ENCODE data around the gene KRI1.

DNA sequence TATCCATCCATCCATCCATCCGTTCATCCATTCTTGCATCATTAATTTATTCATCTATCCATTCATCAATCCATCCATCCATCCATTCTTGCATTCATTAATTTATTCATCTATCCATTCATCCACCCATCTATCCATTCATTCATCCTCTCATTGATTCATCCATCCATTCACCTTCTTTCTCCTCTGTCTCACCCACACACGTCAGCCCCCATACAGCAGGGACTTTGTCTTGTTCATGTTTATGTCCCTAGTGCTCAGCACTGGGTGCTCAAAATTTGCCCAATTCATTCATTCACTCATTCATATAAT, 22.0 kb upstream of the KRI1 start:
- TF ChIP-seq, protein P1, sequence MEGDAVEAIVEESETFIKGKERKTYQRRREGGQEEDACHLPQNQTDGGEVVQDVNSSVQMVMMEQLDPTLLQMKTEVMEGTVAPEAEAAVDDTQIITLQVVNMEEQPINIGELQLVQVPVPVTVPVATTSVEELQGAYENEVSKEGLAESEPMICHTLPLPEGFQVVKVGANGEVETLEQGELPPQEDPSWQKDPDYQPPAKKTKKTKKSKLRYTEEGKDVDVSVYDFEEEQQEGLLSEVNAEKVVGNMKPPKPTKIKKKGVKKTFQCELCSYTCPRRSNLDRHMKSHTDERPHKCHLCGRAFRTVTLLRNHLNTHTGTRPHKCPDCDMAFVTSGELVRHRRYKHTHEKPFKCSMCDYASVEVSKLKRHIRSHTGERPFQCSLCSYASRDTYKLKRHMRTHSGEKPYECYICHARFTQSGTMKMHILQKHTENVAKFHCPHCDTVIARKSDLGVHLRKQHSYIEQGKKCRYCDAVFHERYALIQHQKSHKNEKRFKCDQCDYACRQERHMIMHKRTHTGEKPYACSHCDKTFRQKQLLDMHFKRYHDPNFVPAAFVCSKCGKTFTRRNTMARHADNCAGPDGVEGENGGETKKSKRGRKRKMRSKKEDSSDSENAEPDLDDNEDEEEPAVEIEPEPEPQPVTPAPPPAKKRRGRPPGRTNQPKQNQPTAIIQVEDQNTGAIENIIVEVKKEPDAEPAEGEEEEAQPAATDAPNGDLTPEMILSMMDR (IDR thresholded peaks at IDR 0.05 in 8 of 11, conservative IDR thresholded peaks at IDR 0.05 in 3 of 11), result no peak
- no peak for TF ChIP-seq POLR2A (IDR thresholded peaks at IDR 0.05)
